K562 (cell line): Measurements from ENCODE around the gene GLIS1. TPM values are rescaled to one million over a fixed set of nuclear protein-coding genes. Genes with fewer than 3 reads are reported as not detected.

Experiments
- ATAC-seq: fragments of 200-7000 bp; cut with Tn5 transposase; 3 replicates; pipeline ENCODE4 v1.9.1; 2020; ENCODE audit warnings: moderate library complexity
- BruUV-seq: library from RNA; stranded (reverse); fragments of 400-500 nt; replicated peaks from 2 replicates; lab custom pipeline; 2021; lab: Mats Ljungman, UMichigan
- CTCF ChIA-PET: fragments of 300-600 bp; formaldehyde crosslinking; extraction: SDS; loops from one replicate; lab custom pipeline; 2021; ENCODE audit warnings: low intra/inter-chr PET ratio; lab: Yijun Ruan, JAX
- POLR2A ChIA-PET: fragments of 300-600, 350-650 bp; sonication (Branson Sonifier 250); formaldehyde crosslinking; extraction: SDS; loops from one replicate; lab custom pipeline; 2021; ENCODE audit warnings: antibody characterized with exemption, inconsistent platforms; lab: Yijun Ruan, JAX
- DNase-seq, 4 experiments: peaks; one replicate each; pipeline versions ENCODE4 v3.0.0 to v3.0.0-alpha.2; 2011 to 2018; ENCODE audit warnings: low spot score in 3 of 4, mixed read lengths in 3 of 4; ENCODE audit errors: extremely low read depth in 1 of 4
- FAIRE-seq: peaks from 2 replicates; lab custom pipeline; 2011; peaks lifted over from hg19 to GRCh38; lab: Jason Lieb, UNC
- H2AFZ ChIP-seq: 2 replicates; pipeline ENCODE4 v1.6.0; 2011; ENCODE audit warnings: low read depth, low read length, control low read depth, inconsistent platforms
- H3K27ac ChIP-seq: fragments of 200-600 bp; 3 replicates; pipeline ENCODE4 v1.8.0; 2011; ENCODE audit warnings: low read depth, mild to moderate bottlenecking, control low read depth, inconsistent platforms, low read length, moderate library complexity, mixed read lengths; ENCODE audit errors: extremely low read depth
- H3K27me3 ChIP-seq, 2 experiments: fragments of 300-600 bp in 1 of 2; 2 replicates in 1 of 2; 3 replicates in 1 of 2; pipeline versions ENCODE4 v1.6.0 to v1.8.0; 2011; ENCODE audit warnings: inconsistent platforms in 2 of 2, low read length in 2 of 2, mild to moderate bottlenecking in 1 of 2, mixed read lengths in 1 of 2, moderate library complexity in 1 of 2; ENCODE audit not compliant: control insufficient read depth in 2 of 2, insufficient read depth in 2 of 2
- H3K36me3 ChIP-seq: fragments of 300-600 bp; 3 replicates; pipeline ENCODE4 v1.8.0; 2011; ENCODE audit warnings: mild to moderate bottlenecking, low read length, inconsistent platforms; ENCODE audit not compliant: control insufficient read depth, insufficient read depth
- H3K4me1 ChIP-seq, 2 experiments: fragments of 200-600 bp in 1 of 2; replicated peaks in 1 of 2; 2 replicates in 1 of 2; 3 replicates in 1 of 2; pipeline versions ENCODE4 v1.5.1 to v1.8.0; 2011; ENCODE audit warnings: inconsistent platforms in 2 of 2, low read length in 2 of 2, mild to moderate bottlenecking in 1 of 2, mixed read lengths in 1 of 2, moderate library complexity in 1 of 2; ENCODE audit not compliant: control insufficient read depth in 2 of 2, insufficient read depth in 2 of 2
- H3K4me2 ChIP-seq: 2 replicates; pipeline ENCODE4 v1.6.1; 2011; ENCODE audit warnings: low read length, control low read depth, inconsistent platforms, mixed read lengths; ENCODE audit not compliant: insufficient read depth
- H3K4me3 ChIP-seq: fragments of 200-600 bp; sonication (generic), shearing (Covaris generic); 2 replicates; pipeline ENCODE4 v1.5.1; 2016; ENCODE audit warnings: control low read depth, inconsistent platforms
- H3K79me2 ChIP-seq: fragments of 200-600 bp; 3 replicates; pipeline ENCODE4 v1.8.0; 2011; ENCODE audit warnings: low read length, inconsistent platforms; ENCODE audit not compliant: control insufficient read depth, insufficient read depth
- H3K9ac ChIP-seq, 2 experiments: 2 replicates each; pipeline versions ENCODE4 v1.6.0 to v1.6.1; 2011; ENCODE audit warnings: low read depth in 2 of 2, low read length in 2 of 2, control low read depth in 1 of 2, inconsistent platforms in 1 of 2, mild to moderate bottlenecking in 1 of 2, mixed read lengths in 1 of 2; ENCODE audit not compliant: insufficient read depth in 1 of 2
- H3K9me1 ChIP-seq: one replicate; pipeline ENCODE4 v1.6.0; 2011; ENCODE audit warnings: inconsistent platforms, mild to moderate bottlenecking, low read length, moderate library complexity; ENCODE audit not compliant: control insufficient read depth, insufficient read depth
- H3K9me3 ChIP-seq: replicated peaks from 2 replicates; pipeline ENCODE4 v1.5.1; 2011; ENCODE audit warnings: low read depth, low read length, inconsistent platforms; ENCODE audit not compliant: control insufficient read depth, insufficient read depth
- H4K20me1 ChIP-seq: replicated peaks from 2 replicates; pipeline ENCODE4 v1.6.1; 2011; ENCODE audit warnings: low read length, inconsistent platforms, mixed read lengths; ENCODE audit not compliant: control insufficient read depth, insufficient read depth
- ARHGAP35 ChIP-seq: fragments of 450-650 bp; IDR thresholded peaks from 2 replicates; pipeline ENCODE4 v1.6.1; 2018; ENCODE audit not compliant: partially characterized antibody
- ATF1 ChIP-seq, 2 experiments: fragments of 450-650 bp in 1 of 2; IDR thresholded peaks; 2 replicates each; pipeline ENCODE4 v1.6.1; 2016; ENCODE audit warnings: missing compliant biosample characterization in 1 of 2, missing genetic modification characterization in 1 of 2
- CREBBP ChIP-seq: IDR thresholded peaks from one replicate; pipeline ENCODE4 v1.6.1; 2012; ENCODE audit warnings: low read depth, mild to moderate bottlenecking, control low read depth, inconsistent platforms, low read length
- FOS ChIP-seq: IDR thresholded peaks from 3 replicates; pipeline ENCODE4 v1.6.1; 2011; ENCODE audit not compliant: insufficient read length; ENCODE audit errors: extremely low read depth
- GTF2E2 ChIP-seq: fragments of 200-800 bp; sonication (Bioruptor generic); IDR thresholded peaks from 2 replicates; pipeline ENCODE4 v1.6.1; 2016; ENCODE audit warnings: missing genetic modification characterization, missing compliant biosample characterization
- LCOR ChIP-seq: sonication (generic); formaldehyde crosslinking; IDR thresholded peaks from 2 replicates; pipeline ENCODE4 v1.8.0; 2022; ENCODE audit warnings: mild to moderate bottlenecking, missing genetic modification reagents
- MAFF ChIP-seq: IDR thresholded peaks from 2 replicates; pipeline ENCODE4 v1.6.1; 2012; ENCODE audit warnings: low read length, improper control_type of control experiment
- MCM7 ChIP-seq, 2 experiments: fragments of 450-650 bp; IDR thresholded peaks; 2 replicates each; pipeline ENCODE4 v1.6.1; 2016 to 2018
- MYNN ChIP-seq, 2 experiments: sonication (generic); formaldehyde crosslinking in 1 of 2; IDR thresholded peaks; 2 replicates each; pipeline versions ENCODE4 v1.5.0 to v1.6.1; 2016 to 2020; ENCODE audit warnings: antibody characterized with exemption in 1 of 2, missing genetic modification reagents in 1 of 2
- NCOA4 ChIP-seq: fragments of 450-650 bp; IDR thresholded peaks from 2 replicates; pipeline ENCODE4 v1.6.1; 2018; ENCODE audit warnings: mild to moderate bottlenecking; ENCODE audit not compliant: partially characterized antibody
- NR4A1 ChIP-seq, 2 experiments: fragments of 250-450 bp in 1 of 2; fragments of 450-650 bp in 1 of 2; sonication (Bioruptor Pico) in 1 of 2; IDR thresholded peaks; 2 replicates each; pipeline versions ENCODE4 v1.4.0 to v1.6.1; 2016 to 2020; ENCODE audit warnings: mild to moderate bottlenecking in 2 of 2, missing compliant biosample characterization in 1 of 2, missing genetic modification characterization in 1 of 2, moderate library complexity in 1 of 2
- SAFB ChIP-seq: fragments of 200-400 bp; formaldehyde crosslinking; IDR thresholded peaks from 2 replicates; pipeline ENCODE4 v1.6.1; 2017; ENCODE audit warnings: low read depth, low read length, borderline replicate concordance
- TARDBP ChIP-seq: fragments of 450-650 bp; IDR thresholded peaks from 2 replicates; pipeline ENCODE4 v1.6.1; 2016
- THRAP3 ChIP-seq: fragments of 450-650 bp; IDR thresholded peaks from 2 replicates; pipeline ENCODE4 v1.6.1; 2016; ENCODE audit warnings: mild to moderate bottlenecking, inconsistent platforms, borderline replicate concordance
- WGBS: fragments of 100-300 bp; shearing (Covaris generic); methylation state at CpG from one replicate; pipeline ENCODE4 v1.1.6; 2016; ENCODE audit warnings: low coverage, mixed read lengths; ENCODE audit not compliant: insufficient coverage; ENCODE audit errors: missing lambda C conversion rate; 5-methylcytosine and 5-hydroxymethylcytosine counted together
- in situ Hi-C: fragments of 300-500 bp; cut with MboI; formaldehyde crosslinking; loops from 4 replicates; pipeline ENCODE4 v1.15.0; 2018; ENCODE audit warnings: inconsistent platforms, mixed read lengths
- intact Hi-C: fragments of 100-400 bp; cut with micrococcal nuclease; formaldehyde crosslinking; loops from 2 replicates; pipeline ENCODE4 v1.14.2; 2022
- polyA plus RNA-seq, 8 experiments: library from polyadenylated mRNA; depleted of rRNA in 4 of 8; stranded (reverse) in 5 of 8; unstranded in 3 of 8; fragments of >200 nt; fragmentation: Nextera tagmentation in 2 of 8; fragmentation: Illumina TruSeq in 1 of 8; extraction: Ambion mirVana in 2 of 8; extraction: Trizol in 1 of 8; gene quantifications; 2 replicates each; pipeline versions ENCODE4 v1.2.1 to v1.2.3, GENCODE V29; 2011 to 2014; ENCODE audit warnings: inconsistent platforms in 1 of 8, missing spikeins in 1 of 8
- total RNA-seq, 7 experiments: library from RNA; depleted of rRNA in 6 of 7; stranded (reverse); fragments of >200 nt in 6 of 7; fragmentation: Illumina TruSeq in 2 of 7; extraction: Trizol in 2 of 7; gene quantifications; 2 replicates each; pipeline versions ENCODE4 v1.2.1 to v1.2.3, GENCODE V29; 2011 to 2021; ENCODE audit warnings: low replicate concordance in 1 of 7
- TF ChIP-seq, protein P1 (sequence below): fragments of 150-350 bp; IDR thresholded peaks from 2 replicates; pipeline ENCODE4 v1.6.1; 2014; ENCODE audit warnings: low read depth, mild to moderate bottlenecking, low read length, borderline replicate concordance
- TF ChIP-seq, protein P2 (sequence below): fragments of 450-650 bp; formaldehyde crosslinking; IDR thresholded peaks from 2 replicates; pipeline ENCODE4 v1.4.0; 2020; ENCODE audit warnings: mild to moderate bottlenecking, moderate library complexity
- TF ChIP-seq, protein P3 (sequence below): fragments of 250-450 bp; sonication (Bioruptor Pico); IDR thresholded peaks from 2 replicates; pipeline ENCODE4 v1.6.1; 2021; ENCODE audit warnings: mild to moderate bottlenecking

GLIS1 gene
- total and polyA plus RNA-seq, 9 of the 15 experiments (the other 6 are each of a cell fraction or from before 2014, with no cell fraction given), result not detected

DNA sequence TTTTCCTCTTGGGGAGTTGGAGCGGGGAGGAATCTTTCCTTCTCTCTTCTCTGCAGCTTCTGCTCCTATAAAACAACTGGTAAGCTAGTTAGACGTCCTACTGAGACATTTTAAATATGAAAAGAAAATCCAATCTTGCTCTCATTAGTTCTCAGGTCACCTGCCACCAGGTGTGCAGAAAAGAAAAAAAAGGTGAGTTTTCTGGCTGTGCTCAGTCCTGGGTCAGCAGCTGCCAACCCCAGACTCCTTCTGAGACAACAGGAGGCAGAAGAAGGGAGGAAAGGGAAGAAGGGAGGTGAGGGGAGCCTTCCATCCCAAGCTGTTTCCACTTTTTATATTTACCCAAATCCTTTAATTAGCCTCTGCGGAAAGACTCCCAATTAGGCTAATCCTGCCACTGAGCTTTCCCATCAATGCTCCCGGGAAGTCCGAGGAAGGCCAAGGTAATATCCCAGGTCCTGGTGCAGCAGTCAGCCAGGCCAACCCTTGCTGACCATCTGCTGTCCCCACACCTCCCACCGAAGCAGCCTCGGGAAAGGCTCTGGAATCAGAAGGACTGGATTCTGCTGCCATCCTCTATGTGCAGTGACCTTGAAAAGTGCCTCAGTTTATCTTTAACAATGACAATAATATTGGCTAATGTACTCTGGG, 33.4 kb downstream of the GLIS1 start:
- H3K4me3 ChIP-seq, result no peak overlapping the region
- POLR2A ChIA-PET, result interaction anchor here (0.6 to 0.8 kb wide), 4 partner anchors 8 to 226 kb away, joined by 3 to 4 read pairs (median 3); no protein-coding TSS in a partner anchor
- ATAC-seq, result no peak
- no peaks in the 10 kb centered on the region for H3K9me3 ChIP-seq
- intact Hi-C loops (no loop called here), in situ Hi-C loops (no loop called here)
- H3K4me1 ChIP-seq, result no peaks in the 10 kb centered on the region
- no peak overlapping the region for H3K4me2 ChIP-seq
- CTCF ChIA-PET, result no interaction called here
- H3K36me3 ChIP-seq, result no peaks in the 10 kb centered on the region
- H3K27me3 ChIP-seq, result peaks cover 45 to 67% of the 10 kb centered on the region in 2 experiments
- H3K9me1 ChIP-seq, result no peaks in the 10 kb centered on the region
- H3K27ac ChIP-seq, result no peak overlapping the region
- H3K9ac ChIP-seq, result no peak overlapping the region
- DNase-seq, result no peak
- H3K79me2 ChIP-seq, result no peaks in the 10 kb centered on the region
- H4K20me1 ChIP-seq, result peaks cover 4% of the 10 kb centered on the region; the same call in 1 of the 2 replicates
- no peak overlapping the region for H2AFZ ChIP-seq
- 1% methylated on average over 7 of the region's 7 CpGs for WGBS
- no peak for FAIRE-seq
- no TSS peak for BruUV-seq
- no peak for TF ChIP-seq NR4A1 (CRISPR knock-in tag; IDR thresholded peaks at IDR 0.05)
- no peak for TF ChIP-seq NR4A1 (tag; IDR thresholded peaks at IDR 0.05)
- TF ChIP-seq MYNN (IDR thresholded peaks at IDR 0.05), result no peak
- no peak for TF ChIP-seq MYNN (CRISPR knock-in tag; IDR thresholded peaks at IDR 0.05)
- no peak for TF ChIP-seq CREBBP
- no peak for TF ChIP-seq NCOA4
- TF ChIP-seq LCOR (CRISPR knock-in tag), result no peak
- TF ChIP-seq, protein P1, sequence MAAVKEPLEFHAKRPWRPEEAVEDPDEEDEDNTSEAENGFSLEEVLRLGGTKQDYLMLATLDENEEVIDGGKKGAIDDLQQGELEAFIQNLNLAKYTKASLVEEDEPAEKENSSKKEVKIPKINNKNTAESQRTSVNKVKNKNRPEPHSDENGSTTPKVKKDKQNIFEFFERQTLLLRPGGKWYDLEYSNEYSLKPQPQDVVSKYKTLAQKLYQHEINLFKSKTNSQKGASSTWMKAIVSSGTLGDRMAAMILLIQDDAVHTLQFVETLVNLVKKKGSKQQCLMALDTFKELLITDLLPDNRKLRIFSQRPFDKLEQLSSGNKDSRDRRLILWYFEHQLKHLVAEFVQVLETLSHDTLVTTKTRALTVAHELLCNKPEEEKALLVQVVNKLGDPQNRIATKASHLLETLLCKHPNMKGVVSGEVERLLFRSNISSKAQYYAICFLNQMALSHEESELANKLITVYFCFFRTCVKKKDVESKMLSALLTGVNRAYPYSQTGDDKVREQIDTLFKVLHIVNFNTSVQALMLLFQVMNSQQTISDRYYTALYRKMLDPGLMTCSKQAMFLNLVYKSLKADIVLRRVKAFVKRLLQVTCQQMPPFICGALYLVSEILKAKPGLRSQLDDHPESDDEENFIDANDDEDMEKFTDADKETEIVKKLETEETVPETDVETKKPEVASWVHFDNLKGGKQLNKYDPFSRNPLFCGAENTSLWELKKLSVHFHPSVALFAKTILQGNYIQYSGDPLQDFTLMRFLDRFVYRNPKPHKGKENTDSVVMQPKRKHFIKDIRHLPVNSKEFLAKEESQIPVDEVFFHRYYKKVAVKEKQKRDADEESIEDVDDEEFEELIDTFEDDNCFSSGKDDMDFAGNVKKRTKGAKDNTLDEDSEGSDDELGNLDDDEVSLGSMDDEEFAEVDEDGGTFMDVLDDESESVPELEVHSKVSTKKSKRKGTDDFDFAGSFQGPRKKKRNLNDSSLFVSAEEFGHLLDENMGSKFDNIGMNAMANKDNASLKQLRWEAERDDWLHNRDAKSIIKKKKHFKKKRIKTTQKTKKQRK, result no peak
- no peak for TF ChIP-seq FOS
- no peak for TF ChIP-seq THRAP3
- no peak for TF ChIP-seq MCM7 (IDR thresholded peaks at IDR 0.05)
- TF ChIP-seq MAFF, result no peak
- no peak for TF ChIP-seq SAFB
- TF ChIP-seq, protein P2, sequence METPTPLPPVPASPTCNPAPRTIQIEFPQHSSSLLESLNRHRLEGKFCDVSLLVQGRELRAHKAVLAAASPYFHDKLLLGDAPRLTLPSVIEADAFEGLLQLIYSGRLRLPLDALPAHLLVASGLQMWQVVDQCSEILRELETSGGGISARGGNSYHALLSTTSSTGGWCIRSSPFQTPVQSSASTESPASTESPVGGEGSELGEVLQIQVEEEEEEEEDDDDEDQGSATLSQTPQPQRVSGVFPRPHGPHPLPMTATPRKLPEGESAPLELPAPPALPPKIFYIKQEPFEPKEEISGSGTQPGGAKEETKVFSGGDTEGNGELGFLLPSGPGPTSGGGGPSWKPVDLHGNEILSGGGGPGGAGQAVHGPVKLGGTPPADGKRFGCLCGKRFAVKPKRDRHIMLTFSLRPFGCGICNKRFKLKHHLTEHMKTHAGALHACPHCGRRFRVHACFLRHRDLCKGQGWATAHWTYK, result no peak
- TF ChIP-seq, protein P3, sequence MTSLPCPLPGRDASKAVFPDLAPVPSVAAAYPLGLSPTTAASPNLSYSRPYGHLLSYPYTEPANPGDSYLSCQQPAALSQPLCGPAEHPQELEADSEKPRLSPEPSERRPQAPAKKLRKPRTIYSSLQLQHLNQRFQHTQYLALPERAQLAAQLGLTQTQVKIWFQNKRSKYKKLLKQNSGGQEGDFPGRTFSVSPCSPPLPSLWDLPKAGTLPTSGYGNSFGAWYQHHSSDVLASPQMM, result no peak
- TF ChIP-seq TARDBP, result no peak
- no peak for TF ChIP-seq GTF2E2 (tag)
- no peak for TF ChIP-seq ARHGAP35
- TF ChIP-seq ATF1 (CRISPR knock-in tag; IDR thresholded peaks at IDR 0.05), result no peak
- no peak for TF ChIP-seq ATF1 (tag; IDR thresholded peaks at IDR 0.05)
